ENCODE data around the gene SOCS1.

Gene SOCS1

GRCh38 chr16:11245222-11245737, 10.7 kb downstream of the SOCS1 start:
- no peak for DNase-seq (ENCODE audit: low read depth, low spot score)

GRCh38 chr16:11242658-11243057, 13.3 kb downstream of the SOCS1 start:
- DNase-seq (ENCODE audit: low read depth, low spot score) = no peak

DNA sequence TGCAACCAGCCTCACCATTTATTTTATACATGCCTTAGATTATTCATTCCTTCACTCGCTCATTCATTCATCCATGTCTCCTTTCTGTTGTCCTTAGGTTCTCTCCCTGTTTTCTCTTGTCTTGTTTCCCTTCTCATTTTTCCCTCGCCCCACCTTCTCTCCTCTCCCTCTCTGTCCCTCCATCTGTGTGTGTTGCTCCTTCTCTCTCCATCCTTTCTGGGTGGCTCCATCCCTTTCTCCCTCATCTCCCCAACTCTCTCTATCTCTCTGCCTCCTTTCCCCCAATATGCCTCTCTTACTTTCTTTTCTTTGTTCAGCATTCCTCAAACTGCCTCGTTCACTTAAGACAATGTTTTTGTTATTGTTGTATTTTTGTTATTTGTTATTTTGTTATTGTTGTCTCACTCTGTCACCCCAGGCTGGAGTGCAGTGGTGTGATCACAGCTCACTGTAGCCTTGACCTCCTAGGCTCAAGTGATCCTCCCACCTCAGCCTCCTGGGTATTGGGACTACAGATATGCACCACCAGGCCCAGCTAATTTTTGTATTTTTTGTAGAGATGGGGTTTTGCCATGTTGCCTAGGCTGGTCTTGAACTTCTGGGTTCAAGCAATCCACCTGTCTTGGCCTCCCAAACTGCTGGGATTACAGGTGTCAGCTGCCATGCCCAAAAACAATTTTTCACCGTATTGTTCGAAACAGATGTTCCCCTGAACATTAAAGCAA, 14.4 kb downstream of the SOCS1 start:
- no peak for DNase-seq (ENCODE audit: low read depth, low spot score)

DNA sequence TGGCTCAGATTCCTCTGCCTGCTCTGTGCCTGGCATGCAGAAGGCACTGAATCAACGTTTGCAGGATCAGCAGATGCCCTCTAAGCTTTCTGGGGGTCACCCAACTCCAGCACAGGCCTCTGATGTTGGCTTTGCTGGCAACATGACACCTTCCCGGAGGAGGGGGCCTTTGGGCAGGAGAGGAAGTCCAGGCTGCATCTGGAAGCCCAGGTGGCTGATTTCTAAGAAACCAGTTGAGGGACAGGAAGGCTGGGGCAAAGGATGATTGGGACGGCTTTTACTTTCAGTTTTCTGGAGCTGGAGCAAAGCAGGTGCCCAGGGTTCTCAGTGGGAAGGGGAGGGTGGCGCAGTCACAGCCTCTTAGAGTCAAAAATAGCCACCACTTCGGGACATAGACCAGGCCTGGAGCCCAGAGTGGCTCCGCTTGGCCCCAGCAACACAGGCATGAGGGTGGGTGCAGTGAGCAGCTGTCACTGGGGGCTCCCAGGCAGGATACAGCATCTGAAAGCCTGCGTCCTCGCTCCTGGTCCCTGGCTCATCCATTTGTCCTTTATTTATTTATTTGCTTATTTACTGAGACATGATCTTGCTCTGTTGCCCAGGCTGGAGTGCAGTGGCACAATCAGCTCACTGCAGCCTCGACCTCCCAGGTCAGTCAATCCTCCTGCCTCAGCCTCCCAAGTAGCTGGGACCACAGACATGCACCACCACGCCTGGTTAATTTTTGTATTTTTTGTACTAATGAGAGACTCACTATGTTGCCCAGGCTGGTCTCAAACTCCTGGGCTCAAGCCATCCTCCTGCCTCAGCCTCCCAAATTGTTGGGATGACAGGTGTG, 15.1 kb downstream of the SOCS1 start:
- no peak for DNase-seq (ENCODE audit: low read depth, low spot score)

DNA sequence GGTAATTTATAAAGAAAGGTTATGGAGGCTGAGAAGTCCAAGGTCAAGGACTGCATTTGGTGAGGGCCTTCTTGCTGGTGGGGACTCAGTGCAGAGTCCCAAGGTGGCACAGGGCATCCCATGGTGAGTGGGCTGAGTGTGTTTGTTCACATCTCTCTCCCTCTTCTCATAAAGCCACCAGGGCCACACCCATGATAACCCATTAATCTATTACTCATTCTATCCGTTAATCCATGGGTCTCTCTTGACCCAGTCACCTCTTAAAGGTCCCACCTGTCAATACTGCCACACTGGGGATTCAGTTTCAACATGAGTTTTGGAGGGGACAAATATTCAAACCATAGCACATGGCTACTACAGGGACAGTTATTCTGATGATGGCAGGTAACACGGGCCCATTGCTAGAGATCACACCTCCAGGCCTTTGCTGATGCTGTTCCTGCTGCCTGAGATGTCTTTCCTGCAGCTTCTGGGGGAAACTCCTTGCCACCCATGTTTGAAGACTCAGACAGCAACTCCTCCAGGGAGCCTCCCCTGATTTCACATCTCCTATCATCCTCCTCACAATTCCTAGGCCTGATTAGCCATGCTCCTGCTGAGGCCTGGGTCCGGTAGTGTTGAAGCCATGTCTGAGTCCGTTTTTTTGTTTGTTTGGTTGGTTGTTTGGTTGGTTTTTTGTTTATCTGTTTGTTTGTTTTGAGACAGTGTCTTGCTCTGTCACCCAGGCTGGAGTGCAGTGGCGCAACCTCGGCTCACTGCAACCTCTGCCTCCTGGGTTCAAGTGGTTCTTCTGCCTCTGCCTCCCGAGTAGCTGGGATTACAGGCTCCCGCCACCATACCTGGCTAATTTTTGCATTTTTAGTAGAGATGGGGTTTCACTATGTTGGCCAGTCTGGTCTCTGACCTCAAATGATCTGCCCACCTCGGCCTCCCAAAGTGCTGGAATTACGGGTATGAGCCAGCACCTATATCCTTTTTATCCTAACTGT, 16.1 kb downstream of the SOCS1 start:
- no peak for DNase-seq (ENCODE audit: low read depth, low spot score)

DNA sequence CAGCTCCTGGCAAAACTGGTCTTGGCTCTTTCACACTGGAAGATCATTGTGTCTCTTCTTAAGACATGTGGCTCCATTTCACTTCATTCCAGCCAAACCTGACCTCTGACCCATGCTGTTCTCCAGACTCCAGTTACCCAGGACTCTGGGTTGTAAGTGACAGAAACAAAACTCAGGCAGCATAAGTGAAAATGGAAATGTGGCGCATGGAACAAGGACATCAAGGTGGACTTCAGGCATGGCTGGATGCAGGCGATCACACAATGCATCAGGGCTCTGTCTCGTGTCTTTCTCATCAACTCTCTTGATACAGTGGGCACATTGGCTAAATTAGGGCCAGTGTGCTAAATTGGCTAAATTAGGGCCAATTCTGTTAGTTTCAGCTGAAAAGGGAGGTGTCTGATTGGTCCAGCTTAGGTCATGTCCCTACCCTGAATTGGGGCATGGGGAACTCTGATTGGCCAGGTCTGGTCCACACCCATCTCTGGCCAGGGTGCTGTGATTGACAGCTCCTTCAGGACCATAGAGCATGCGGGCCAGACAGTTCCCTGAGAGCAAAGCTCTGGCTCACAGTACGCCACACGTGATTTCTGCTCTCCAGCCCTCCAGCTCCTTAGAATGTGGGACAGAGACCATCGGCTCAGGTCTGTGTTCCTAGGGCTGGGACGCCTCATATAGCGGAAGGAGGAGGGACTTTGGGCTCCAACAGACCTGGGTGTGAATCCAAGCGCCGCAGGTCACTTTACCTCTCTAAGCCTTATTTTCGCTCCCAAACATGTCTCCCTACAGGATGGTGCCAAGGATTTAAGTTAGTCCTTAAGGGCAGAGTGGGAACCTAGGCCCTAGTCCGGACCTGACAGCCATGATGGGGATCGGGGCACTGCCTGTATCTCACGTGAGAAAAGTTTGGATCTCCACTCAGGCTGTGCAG, 17.5 kb downstream of the SOCS1 start:
- DNase-seq (ENCODE audit: low read depth, low spot score) = no peak

DNA sequence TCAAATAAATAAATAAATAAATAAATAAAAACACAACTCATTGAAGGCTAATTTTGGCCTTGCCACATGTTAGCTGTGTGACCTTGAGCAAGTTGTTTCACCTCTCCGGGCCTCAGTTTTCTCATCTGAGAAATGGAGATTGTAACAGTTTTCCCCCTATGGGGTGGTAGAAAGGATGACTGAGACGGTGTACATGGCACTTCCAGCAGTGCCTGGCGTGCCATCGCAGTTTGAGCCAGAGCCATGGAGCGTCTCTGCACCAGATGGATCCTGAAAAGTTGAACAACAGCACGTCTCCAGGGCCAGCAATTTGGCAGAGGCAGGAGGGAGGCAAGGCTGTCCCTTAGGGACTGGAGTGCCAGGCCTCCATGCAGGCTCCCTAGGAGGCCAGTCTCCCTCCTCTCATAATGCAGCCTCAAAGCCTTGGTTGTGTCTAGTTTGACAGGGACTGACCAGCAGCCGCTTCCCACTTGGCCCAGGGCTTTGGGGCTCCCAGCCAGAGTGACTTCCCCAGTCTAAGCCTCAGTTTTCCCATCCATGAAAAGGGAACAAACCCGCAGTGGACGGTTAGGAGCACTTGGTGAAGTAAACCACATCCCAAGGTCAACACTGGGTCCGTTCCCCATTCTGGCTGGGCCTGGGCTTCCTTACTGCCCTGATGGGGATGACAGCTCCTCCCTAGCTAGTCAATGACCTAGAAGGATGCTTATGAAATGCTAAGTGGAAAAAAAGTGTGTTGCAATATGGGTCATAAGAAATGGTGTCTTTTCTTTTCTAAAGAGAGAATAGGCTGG, 19.3 kb downstream of the SOCS1 start:
- no peak for DNase-seq (ENCODE audit: low read depth, low spot score)

GRCh38 chr16:11235703-11235991, 20.4 kb downstream of the SOCS1 start:
- DNase-seq (ENCODE audit: low read depth, low spot score) = no peak

- DNase-seq (ENCODE audit: low read depth, low spot score) = no peak
Measured at GRCh38 chr16:11234884-11235702, 20.9 kb downstream of the SOCS1 start.

DNA sequence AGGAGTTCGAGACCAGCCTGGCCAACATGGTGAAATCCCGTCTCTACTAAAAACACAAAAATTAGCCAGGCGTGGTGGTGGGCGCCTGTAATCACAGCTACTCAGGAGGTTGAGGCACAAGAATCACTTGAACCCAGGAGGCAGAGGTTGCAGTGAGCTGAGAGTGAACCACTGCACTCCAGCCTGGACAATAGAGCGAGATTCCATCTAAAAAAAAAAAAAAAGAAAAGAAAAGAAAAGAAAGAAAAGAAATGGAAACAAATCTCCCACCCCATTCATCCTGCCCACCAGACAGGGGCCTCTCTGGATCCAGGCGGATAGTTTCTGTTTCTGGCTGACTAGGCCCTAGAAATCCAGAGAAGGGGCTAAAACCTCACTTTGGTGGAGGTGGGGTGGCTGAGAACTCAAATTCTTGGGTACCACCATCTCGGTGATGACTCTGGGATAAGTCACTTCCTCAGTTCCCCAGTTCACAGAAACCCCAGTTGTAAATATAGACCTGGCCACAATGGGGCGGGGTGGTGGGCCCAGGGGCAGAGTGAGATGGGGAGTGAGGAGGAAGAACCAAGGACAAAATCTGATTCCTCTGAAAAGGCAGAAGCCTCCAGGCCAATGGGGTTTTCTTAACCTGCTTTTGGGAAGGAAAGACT, 22.2 kb downstream of the SOCS1 start:
- no peak for DNase-seq (ENCODE audit: low read depth, low spot score)

DNA sequence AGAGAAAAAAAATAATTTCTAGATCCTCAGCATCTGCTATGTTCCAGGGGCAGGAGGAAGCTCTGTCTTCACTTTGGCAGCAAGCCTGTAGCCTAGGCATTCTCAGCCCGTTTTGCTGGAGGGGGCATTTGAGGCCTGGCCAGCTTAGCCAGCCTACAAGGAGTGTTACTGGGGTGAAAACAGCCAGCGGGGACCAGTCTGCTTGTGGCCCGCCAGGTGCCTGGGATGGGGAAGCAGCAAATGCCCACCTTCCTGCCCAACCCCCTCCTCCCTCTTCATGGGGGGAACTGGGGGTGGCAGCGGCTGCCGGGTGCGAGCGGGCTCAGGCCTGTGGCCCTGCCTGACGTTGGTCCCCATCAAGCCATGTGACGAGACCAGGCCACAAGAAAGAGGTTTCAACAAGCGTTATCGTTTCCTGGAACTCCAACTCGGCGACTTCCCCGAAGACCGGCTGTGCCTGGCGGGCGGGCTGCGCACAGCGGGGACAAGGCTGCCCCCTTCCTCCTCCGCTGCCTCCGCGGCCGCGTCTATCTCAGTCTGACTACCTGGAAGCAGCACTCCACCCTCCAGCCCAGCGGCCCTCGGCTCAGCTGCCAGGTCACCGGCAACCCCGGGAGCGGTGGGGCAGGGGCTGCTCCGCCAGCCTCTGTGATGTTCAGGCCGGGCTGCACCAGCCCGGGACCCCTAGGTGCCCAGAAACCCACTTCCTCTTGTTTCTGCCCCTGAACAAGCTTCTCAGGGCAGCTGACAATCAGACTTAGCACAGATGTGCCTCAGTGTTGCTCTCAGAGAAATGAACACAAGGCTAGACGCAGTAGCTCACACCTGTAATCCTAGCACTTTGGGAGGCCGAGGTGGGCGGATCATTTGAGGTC, 22.9 kb downstream of the SOCS1 start:
- DNase-seq (ENCODE audit: low read depth, low spot score) = no peak

GRCh38 chr16:11232302-11232851, 23.6 kb downstream of the SOCS1 start:
- DNase-seq (ENCODE audit: low read depth, low spot score) = no peak

- no peak for DNase-seq (ENCODE audit: low read depth, low spot score)
Measured at GRCh38 chr16:11231367-11231970, 24.5 kb downstream of the SOCS1 start.

DNA sequence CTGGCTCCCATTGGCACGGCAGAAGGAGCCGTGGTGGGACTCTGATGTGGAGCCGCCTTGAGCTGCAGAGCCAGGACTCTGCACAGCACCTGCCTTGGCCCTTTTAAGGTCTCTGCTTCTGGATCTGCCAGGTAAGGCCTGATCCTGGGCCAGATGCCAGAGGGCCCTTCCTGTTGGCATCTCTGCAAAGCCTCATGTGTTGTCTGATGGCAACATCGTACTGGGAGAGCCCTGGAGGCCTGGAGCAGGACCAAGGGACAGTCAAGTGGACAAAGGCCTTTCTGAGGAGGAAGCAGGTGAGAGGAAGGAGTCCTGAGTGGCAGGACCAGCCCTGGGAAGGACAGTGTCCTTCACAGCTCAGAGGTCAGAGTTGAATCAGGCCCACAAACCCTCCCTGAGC, 26.1 kb downstream of the SOCS1 start:
- no peak for DNase-seq (ENCODE audit: low read depth, low spot score)

DNA sequence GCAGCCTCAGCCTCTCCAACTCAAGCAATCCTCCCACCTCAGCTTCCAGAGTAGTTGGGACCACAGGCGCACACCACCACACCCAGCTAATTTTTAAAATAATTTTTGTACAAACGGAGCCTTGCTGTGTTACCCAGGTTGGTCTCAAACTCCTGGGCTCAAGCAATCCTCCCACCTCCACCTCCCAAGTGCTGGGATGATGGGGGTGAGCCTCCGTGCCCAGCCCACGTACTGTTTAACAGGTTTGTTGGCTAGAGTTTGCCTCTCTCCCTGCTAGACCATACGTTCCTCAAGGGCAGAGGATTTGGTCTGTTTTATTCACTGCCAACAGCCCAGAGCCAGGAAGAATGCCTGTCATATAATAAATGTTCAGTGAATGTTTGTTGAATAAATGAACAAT, 26.6 kb downstream of the SOCS1 start:
- DNase-seq (ENCODE audit: low read depth, low spot score) = no peak

DNA sequence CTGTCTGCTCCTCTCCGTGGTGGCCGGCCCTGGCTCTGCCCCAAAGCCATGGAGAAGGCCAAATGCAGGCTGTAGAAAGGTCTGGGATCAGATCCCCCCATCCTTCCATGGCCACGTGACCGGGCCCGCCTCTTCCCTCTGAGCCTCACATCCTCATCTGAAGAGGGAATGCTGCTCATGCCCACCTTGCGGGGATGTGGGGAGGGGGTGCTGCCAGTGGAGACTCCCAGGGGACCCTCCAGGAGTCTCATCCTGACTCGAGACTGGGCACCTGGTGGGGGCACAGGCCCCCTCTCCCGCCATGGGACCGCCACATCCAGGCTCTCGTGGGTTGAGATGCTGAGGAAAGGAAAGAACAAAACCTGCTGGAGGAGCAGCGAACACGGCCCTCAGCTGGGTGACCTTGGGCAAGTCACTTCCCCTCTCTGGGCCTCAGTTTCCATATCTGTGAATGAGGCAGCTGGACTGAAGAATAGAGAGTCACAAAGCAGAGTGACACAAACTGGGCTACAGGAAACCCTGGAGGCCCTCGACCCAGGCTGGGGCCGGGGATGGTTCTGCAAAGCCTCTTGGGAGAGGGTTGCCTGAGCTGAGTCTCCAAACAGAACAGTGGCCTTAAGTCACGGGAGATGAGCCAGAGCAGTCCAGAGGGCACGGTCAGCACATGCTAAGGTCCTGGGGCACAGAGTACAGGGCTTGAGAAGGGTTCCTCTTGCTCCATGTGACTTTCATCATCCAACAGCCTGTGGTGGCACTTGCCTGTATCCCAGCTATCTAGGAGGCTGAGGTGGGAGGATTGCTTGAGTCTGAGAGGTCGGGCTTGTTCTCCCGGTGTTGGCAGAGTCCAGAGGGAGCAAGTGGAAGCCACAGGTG, 30.1 kb downstream of the SOCS1 start:
- DNase-seq (ENCODE audit: low read depth, low spot score) = no peak
